Stomach (tissue), 4 donors: Measurements from ENCODE around the gene PLAGL2.

Experiments
- CTCF ChIP-seq, 7 experiments: fragments of 450-650 bp in 4 of 7; fragments of 200-600 bp in 3 of 7; sonication (generic) in 3 of 7; IDR thresholded peaks; one replicate each; pipeline ENCODE4 v1.5.1; 2016 to 2019; ENCODE audit warnings: antibody characterized with exemption in 7 of 7, control low read depth in 2 of 7, mild to moderate bottlenecking in 1 of 7
- EP300 ChIP-seq: sonication (generic); formaldehyde crosslinking; IDR thresholded peaks from one replicate; pipeline ENCODE4 v1.6.1; 2017; ENCODE audit warnings: antibody characterized with exemption
- POLR2A ChIP-seq, 4 donors: fragments of 450-650 bp; IDR thresholded peaks; one replicate each; pipeline ENCODE4 v1.6.1; 2016; ENCODE audit warnings: antibody characterized with exemption in 4 of 4, control low read depth in 2 of 4, mild to moderate bottlenecking in 1 of 4, moderate library complexity in 1 of 4
- POLR2AphosphoS5 ChIP-seq, 3 donors: sonication (generic); formaldehyde crosslinking; IDR thresholded peaks; one replicate each; pipeline ENCODE4 v1.6.1; 2016; ENCODE audit warnings: antibody characterized with exemption in 3 of 3

- TF ChIP-seq CTCF (IDR thresholded peaks at IDR 0.05) (no peak), POLR2A (IDR thresholded peaks at IDR 0.05) (no peak), EP300 (no peak), POLR2AphosphoS5 (IDR thresholded peaks at IDR 0.05) (peak in 2 of 3 donors; percentile 48 to 63)
Measured at GRCh38 chr20:32229251-32229747, 21.8 kb upstream of the PLAGL2 start.
